B cell (primary cell): ENCODE results near the gene ABHD1.

Source experiments
- EZH2 ChIP-seq: IDR thresholded peaks from 2 replicates; pipeline ENCODE4 v1.6.1; 2012; ENCODE audit warnings: borderline replicate concordance, low read depth, mild to moderate bottlenecking, moderate library complexity, low read length; ENCODE audit not compliant: insufficient read depth, poor library complexity, severe bottlenecking
- TF ChIP-seq, protein P1 (sequence below): fragments of 200-600 bp; IDR thresholded peaks from one replicate; pipeline ENCODE4 v1.8.0; 2022; ENCODE audit warnings: antibody characterized with exemption, mild to moderate bottlenecking

GRCh38 chr2:27131429-27131828 is 7.8 kb downstream of the ABHD1 start:
- TF ChIP-seq EZH2 = no peak
- TF ChIP-seq, protein P1, sequence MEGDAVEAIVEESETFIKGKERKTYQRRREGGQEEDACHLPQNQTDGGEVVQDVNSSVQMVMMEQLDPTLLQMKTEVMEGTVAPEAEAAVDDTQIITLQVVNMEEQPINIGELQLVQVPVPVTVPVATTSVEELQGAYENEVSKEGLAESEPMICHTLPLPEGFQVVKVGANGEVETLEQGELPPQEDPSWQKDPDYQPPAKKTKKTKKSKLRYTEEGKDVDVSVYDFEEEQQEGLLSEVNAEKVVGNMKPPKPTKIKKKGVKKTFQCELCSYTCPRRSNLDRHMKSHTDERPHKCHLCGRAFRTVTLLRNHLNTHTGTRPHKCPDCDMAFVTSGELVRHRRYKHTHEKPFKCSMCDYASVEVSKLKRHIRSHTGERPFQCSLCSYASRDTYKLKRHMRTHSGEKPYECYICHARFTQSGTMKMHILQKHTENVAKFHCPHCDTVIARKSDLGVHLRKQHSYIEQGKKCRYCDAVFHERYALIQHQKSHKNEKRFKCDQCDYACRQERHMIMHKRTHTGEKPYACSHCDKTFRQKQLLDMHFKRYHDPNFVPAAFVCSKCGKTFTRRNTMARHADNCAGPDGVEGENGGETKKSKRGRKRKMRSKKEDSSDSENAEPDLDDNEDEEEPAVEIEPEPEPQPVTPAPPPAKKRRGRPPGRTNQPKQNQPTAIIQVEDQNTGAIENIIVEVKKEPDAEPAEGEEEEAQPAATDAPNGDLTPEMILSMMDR = no peak
